Naive thymus-derived CD8-positive, alpha-beta T cell (primary cell): ENCODE data around the gene TMEM132C. TPM values are rescaled to one million over a fixed set of nuclear protein-coding genes. Genes with fewer than 3 reads are reported as not detected.

Source experiments
- ATAC-seq, 2 donors: fragments of 150-1000 bp; cut with Tn5 transposase in 1 of 2; sonication (Bioruptor Pico), chemical (Tn5 transposase) in 1 of 2; 1 replicate in 1 of 2; 2 replicates in 1 of 2; pipeline ENCODE4 v1.10.0; 2021; ENCODE audit warnings: mild to moderate bottlenecking in 2 of 2, moderate library complexity in 2 of 2
- POLR2A ChIA-PET: fragments of 350-600 bp; sonication (Branson Sonifier 250); formaldehyde crosslinking; loops from one replicate; lab custom pipeline; 2021; ENCODE audit warnings: antibody characterized with exemption; lab: Charles Lee
- DNase-seq, 10 donors: peaks; one replicate each; pipeline versions ENCODE4 v3.0.0 to v3.0.0-alpha.2; 2020 to 2022
- H3K27ac Mint-ChIP-seq, 10 donors: one replicate each; pipeline ENCODE4 v1.8.0; 2020 to 2022; ENCODE audit warnings: mild to moderate bottlenecking in 10 of 10, mixed read lengths in 10 of 10, moderate library complexity in 4 of 10, inconsistent platforms in 1 of 10
- H3K27me3 Mint-ChIP-seq, 5 donors: one replicate each; pipeline ENCODE4 v1.8.0; 2021 to 2022; ENCODE audit warnings: mixed read lengths in 5 of 5
- H3K36me3 Mint-ChIP-seq, 3 donors: one replicate each; pipeline ENCODE4 v1.8.0; 2020 to 2022; ENCODE audit warnings: mixed read lengths in 3 of 3, mild to moderate bottlenecking in 2 of 3, inconsistent platforms in 1 of 3
- H3K4me1 Mint-ChIP-seq, 4 donors: one replicate each; pipeline ENCODE4 v1.8.0; 2021 to 2022; ENCODE audit warnings: mixed read lengths in 4 of 4
- H3K4me3 Mint-ChIP-seq, 10 donors: one replicate each; pipeline ENCODE4 v1.8.0; 2020 to 2022; ENCODE audit warnings: mild to moderate bottlenecking in 10 of 10, mixed read lengths in 10 of 10, moderate library complexity in 6 of 10, inconsistent platforms in 1 of 10
- H3K9me3 Mint-ChIP-seq, 9 donors: one replicate each; pipeline ENCODE4 v1.8.0; 2020 to 2022; ENCODE audit warnings: mixed read lengths in 9 of 9, mild to moderate bottlenecking in 3 of 9, inconsistent platforms in 1 of 9, moderate library complexity in 1 of 9
- polyA plus RNA-seq, 3 donors: library from polyadenylated mRNA; unstranded; fragments of 300-500 nt; fragmentation: Illumina TruSeq; gene quantifications; one replicate each; pipeline ENCODE4 v1.2.3, GENCODE V29; 2021
- total RNA-seq, 8 experiments: library from RNA in 2 of 8; stranded (reverse) in 2 of 8; gene quantifications; one replicate each; pipeline ENCODE4 v1.2.3 and lab custom pipeline; 2021 to 2026

TMEM132C gene
- total and polyA plus RNA-seq, 5 experiments from 2014 or later, result 0.11 TPM; not detected in 4

GRCh38 chr12:128298091-128298748 is 31.2 kb downstream of the TMEM132C start:
- ATAC-seq (no peak), DNase-seq (no peak)
- Mint-ChIP-seq H3K4me1 (no peaks in the 10 kb centered on the region), H3K4me3 (no peak overlapping the region), H3K27ac (peak overlapping the region in 1 of 10 donors; percentile 1), H3K9me3 (peaks cover 0 to 10% (median 4%) of the 10 kb centered on the region in 9 donors), H3K27me3 (peaks cover 0 to 17% (median 0%) of the 10 kb centered on the region in 5 donors), H3K36me3 (no peaks in the 10 kb centered on the region)
- POLR2A ChIA-PET, result no interaction called here

- H3K9me3 Mint-ChIP-seq, result peaks cover 0 to 13% (median 7%) of the 10 kb centered on the region in 9 donors
- no peak for ATAC-seq
- H3K27me3 Mint-ChIP-seq, result peaks cover 0 to 4% (median 0%) of the 10 kb centered on the region in 5 donors
- no peak overlapping the region for H3K4me3 Mint-ChIP-seq
- H3K4me1 Mint-ChIP-seq, result no peaks in the 10 kb centered on the region
- no peak for DNase-seq
- POLR2A ChIA-PET, result no interaction called here
- no peak overlapping the region for H3K27ac Mint-ChIP-seq
- H3K36me3 Mint-ChIP-seq, result no peaks in the 10 kb centered on the region
Measured at GRCh38 chr12:128305336-128305892, 38.4 kb downstream of the TMEM132C start.

- no peak for DNase-seq
- Mint-ChIP-seq H3K36me3 (no peaks in the 10 kb centered on the region), H3K27ac (no peak overlapping the region), H3K4me3 (no peak overlapping the region), H3K4me1 (no peaks in the 10 kb centered on the region), H3K9me3 (peaks cover 0 to 18% (median 8%) of the 10 kb centered on the region in 9 donors), H3K27me3 (no peaks in the 10 kb centered on the region)
- POLR2A ChIA-PET, result no interaction called here
- no peak for ATAC-seq
Measured at GRCh38 chr12:128307791-128308190, 40.8 kb downstream of the TMEM132C start.

- Mint-ChIP-seq H3K4me3 (no peak overlapping the region), H3K27me3 (peaks cover 0 to 14% (median 3%) of the 10 kb centered on the region in 5 donors), H3K9me3 (peaks cover 1 to 20% (median 8%) of the 10 kb centered on the region in 9 donors), H3K4me1 (no peaks in the 10 kb centered on the region), H3K27ac (no peak overlapping the region), H3K36me3 (no peaks in the 10 kb centered on the region)
- ATAC-seq (no peak), DNase-seq (no peak)
- POLR2A ChIA-PET, result no interaction called here
Measured at GRCh38 chr12:128312661-128313060, 45.7 kb downstream of the TMEM132C start.

GRCh38 chr12:128313931-128314330 is 47.0 kb downstream of the TMEM132C start:
- Mint-ChIP-seq H3K27me3 (peaks cover 0 to 14% (median 3%) of the 10 kb centered on the region in 5 donors), H3K4me3 (no peak overlapping the region), H3K9me3 (peaks cover 1 to 20% (median 8%) of the 10 kb centered on the region in 9 donors), H3K4me1 (no peaks in the 10 kb centered on the region), H3K27ac (no peak overlapping the region), H3K36me3 (no peaks in the 10 kb centered on the region)
- DNase-seq (no peak), ATAC-seq (no peak)
- POLR2A ChIA-PET, result no interaction called here

GRCh38 chr12:128314611-128315010 is 47.6 kb downstream of the TMEM132C start:
- POLR2A ChIA-PET, result no interaction called here
- Mint-ChIP-seq H3K4me3 (peak overlapping the region in 1 of 10 donors; percentile 24), H3K4me1 (no peaks in the 10 kb centered on the region), H3K27me3 (peaks cover 0 to 14% (median 3%) of the 10 kb centered on the region in 5 donors), H3K27ac (no peak overlapping the region), H3K36me3 (no peaks in the 10 kb centered on the region), H3K9me3 (peaks cover 1 to 20% (median 11%) of the 10 kb centered on the region in 9 donors)
- DNase-seq (no peak), ATAC-seq (no peak)

GRCh38 chr12:128316078-128316477 is 49.1 kb downstream of the TMEM132C start:
- no peaks in the 10 kb centered on the region for H3K4me1 Mint-ChIP-seq
- POLR2A ChIA-PET, result no interaction called here
- ATAC-seq (no peak), DNase-seq (no peak)
- H3K9me3 Mint-ChIP-seq, result peaks cover 0 to 19% (median 9%) of the 10 kb centered on the region in 9 donors
- H3K4me3 Mint-ChIP-seq, result no peak overlapping the region
- no peaks in the 10 kb centered on the region for H3K36me3 Mint-ChIP-seq
- H3K27ac Mint-ChIP-seq, result no peak overlapping the region
- peaks cover 0 to 14% (median 3%) of the 10 kb centered on the region in 5 donors for H3K27me3 Mint-ChIP-seq

- Mint-ChIP-seq H3K4me1 (no peaks in the 10 kb centered on the region), H3K27ac (no peak overlapping the region), H3K9me3 (peaks cover 0 to 29% (median 10%) of the 10 kb centered on the region in 9 donors), H3K27me3 (peaks cover 0 to 14% (median 3%) of the 10 kb centered on the region in 5 donors), H3K4me3 (no peak overlapping the region), H3K36me3 (no peaks in the 10 kb centered on the region)
- POLR2A ChIA-PET, result no interaction called here
- no peak for ATAC-seq
- DNase-seq, result no peak
Measured at GRCh38 chr12:128316973-128317526, 50.1 kb downstream of the TMEM132C start.

GRCh38 chr12:128318341-128318740 is 51.4 kb downstream of the TMEM132C start:
- H3K27me3 Mint-ChIP-seq, result peaks cover 0 to 14% (median 3%) of the 10 kb centered on the region in 5 donors
- POLR2A ChIA-PET, result no interaction called here
- no peaks in the 10 kb centered on the region for H3K4me1 Mint-ChIP-seq
- H3K4me3 Mint-ChIP-seq, result no peak overlapping the region
- no peaks in the 10 kb centered on the region for H3K36me3 Mint-ChIP-seq
- H3K9me3 Mint-ChIP-seq, result peaks cover 0 to 39% (median 7%) of the 10 kb centered on the region in 9 donors
- DNase-seq (no peak), ATAC-seq (no peak)
- H3K27ac Mint-ChIP-seq, result no peak overlapping the region

GRCh38 chr12:128318946-128319345 is 52.0 kb downstream of the TMEM132C start:
- no peak overlapping the region for H3K4me3 Mint-ChIP-seq
- H3K9me3 Mint-ChIP-seq, result peaks cover 0 to 42% (median 7%) of the 10 kb centered on the region in 9 donors
- H3K4me1 Mint-ChIP-seq, result no peaks in the 10 kb centered on the region
- peaks cover 0 to 14% (median 3%) of the 10 kb centered on the region in 5 donors for H3K27me3 Mint-ChIP-seq
- POLR2A ChIA-PET, result no interaction called here
- no peak for ATAC-seq
- DNase-seq, result no peak
- no peak overlapping the region for H3K27ac Mint-ChIP-seq
- no peaks in the 10 kb centered on the region for H3K36me3 Mint-ChIP-seq

- Mint-ChIP-seq H3K36me3 (no peaks in the 10 kb centered on the region), H3K4me1 (no peaks in the 10 kb centered on the region), H3K27ac (no peak overlapping the region), H3K27me3 (no peaks in the 10 kb centered on the region), H3K9me3 (peaks cover 0 to 33% (median 5%) of the 10 kb centered on the region in 9 donors), H3K4me3 (no peak overlapping the region)
- POLR2A ChIA-PET, result no interaction called here
- ATAC-seq (no peak), DNase-seq (no peak)
Measured at GRCh38 chr12:128322341-128322740, 55.4 kb downstream of the TMEM132C start.

GRCh38 chr12:128323145-128323920 is 56.4 kb downstream of the TMEM132C start:
- H3K9me3 Mint-ChIP-seq, result peaks cover 0 to 33% (median 5%) of the 10 kb centered on the region in 9 donors
- DNase-seq (no peak), ATAC-seq (no peak)
- POLR2A ChIA-PET, result no interaction called here
- no peak overlapping the region for H3K4me3 Mint-ChIP-seq
- no peaks in the 10 kb centered on the region for H3K27me3 Mint-ChIP-seq
- H3K27ac Mint-ChIP-seq, result no peak overlapping the region
- H3K4me1 Mint-ChIP-seq, result no peaks in the 10 kb centered on the region
- H3K36me3 Mint-ChIP-seq, result no peaks in the 10 kb centered on the region

- H3K36me3 Mint-ChIP-seq, result no peaks in the 10 kb centered on the region
Measured at GRCh38 chr12:128325646-128326045, 58.7 kb downstream of the TMEM132C start.

More at GRCh38 chr12:128325646-128326045, 58.7 kb downstream of the TMEM132C start:
- POLR2A ChIA-PET, result no interaction called here
- Mint-ChIP-seq H3K27ac (no peak overlapping the region), H3K4me3 (no peak overlapping the region), H3K27me3 (no peaks in the 10 kb centered on the region), H3K9me3 (peaks cover 0 to 27% (median 4%) of the 10 kb centered on the region in 9 donors), H3K4me1 (no peaks in the 10 kb centered on the region)
- no peak for DNase-seq
- ATAC-seq, result no peak
